Keratinocyte (primary cell): ENCODE results near the gene NET1. TPM values are rescaled to one million over a fixed set of nuclear protein-coding genes. Genes with fewer than 3 reads are reported as not detected.

Experiments
- DNase-seq: peaks from one replicate; pipeline ENCODE4 v3.0.0-alpha.2; 2011; ENCODE audit warnings: low read depth, missing footprints, low spot score
- FAIRE-seq: peaks from 2 replicates; lab custom pipeline; 2011; peaks lifted over from hg19 to GRCh38; lab: Jason Lieb, UNC
- H2AFZ ChIP-seq: 2 replicates; pipeline ENCODE4 v1.6.0; 2012; ENCODE audit warnings: low read length, control low read depth, inconsistent platforms; ENCODE audit not compliant: control insufficient read depth
- H3K27ac ChIP-seq: 2 replicates; pipeline ENCODE4 v1.5.1; 2011; ENCODE audit warnings: low read length; ENCODE audit not compliant: control insufficient read depth, insufficient read depth
- H3K27me3 ChIP-seq: 3 replicates; pipeline ENCODE4 v1.6.0; 2011; ENCODE audit warnings: low read length; ENCODE audit not compliant: control insufficient read depth, insufficient read depth; ENCODE audit errors: extremely low read depth
- H3K36me3 ChIP-seq, 2 experiments: 2 replicates in 1 of 2; 3 replicates in 1 of 2; pipeline ENCODE4 v1.5.1; 2011; ENCODE audit warnings: low read length in 2 of 2, mild to moderate bottlenecking in 1 of 2; ENCODE audit not compliant: control insufficient read depth in 2 of 2, insufficient read depth in 2 of 2; ENCODE audit errors: extremely low read depth in 1 of 2
- H3K4me1 ChIP-seq: 3 replicates; pipeline ENCODE4 v1.5.1; 2011; ENCODE audit warnings: low read length; ENCODE audit not compliant: control insufficient read depth, insufficient read depth; ENCODE audit errors: extremely low read depth
- H3K4me2 ChIP-seq: 3 replicates; pipeline ENCODE4 v1.6.0; 2011; ENCODE audit warnings: low read depth, low read length; ENCODE audit not compliant: control insufficient read depth, insufficient read depth; ENCODE audit errors: extremely low read depth
- H3K4me3 ChIP-seq, 3 experiments: fragments of 200-600 bp in 1 of 3; sonication (generic) in 1 of 3; 2 replicates in 2 of 3; 3 replicates in 1 of 3; pipeline ENCODE4 v1.5.1; 2011 to 2016; ENCODE audit warnings: low read length in 3 of 3, mild to moderate bottlenecking in 3 of 3, control low read depth in 2 of 3, inconsistent platforms in 1 of 3, low read depth in 1 of 3, mixed read lengths in 1 of 3, mixed run types in 1 of 3, moderate library complexity in 1 of 3; ENCODE audit not compliant: control insufficient read depth in 2 of 3, insufficient read depth in 2 of 3; ENCODE audit errors: extremely low read depth in 1 of 3
- H3K79me2 ChIP-seq: 2 replicates; pipeline ENCODE4 v1.6.0; 2012; ENCODE audit warnings: low read length; ENCODE audit not compliant: control insufficient read depth, insufficient read depth
- H3K9ac ChIP-seq: 3 replicates; pipeline ENCODE4 v1.6.0; 2011; ENCODE audit warnings: low read length; ENCODE audit not compliant: control insufficient read depth, insufficient read depth; ENCODE audit errors: extremely low read depth
- H3K9me1 ChIP-seq: 3 replicates; pipeline ENCODE4 v1.6.0; 2011; ENCODE audit warnings: low read length; ENCODE audit not compliant: control insufficient read depth, insufficient read depth; ENCODE audit errors: extremely low read depth
- H3K9me3 ChIP-seq: 2 replicates; pipeline ENCODE4 v1.5.1; 2012; ENCODE audit warnings: low read depth, low read length; ENCODE audit not compliant: control insufficient read depth
- H4K20me1 ChIP-seq: 3 replicates; pipeline ENCODE4 v1.6.0; 2011; ENCODE audit warnings: low read length; ENCODE audit not compliant: control insufficient read depth, insufficient read depth; ENCODE audit errors: extremely low read depth
- CTCF ChIP-seq, 3 experiments: IDR thresholded peaks in 1 of 3; conservative IDR thresholded peaks in 1 of 3; optimal IDR thresholded peaks in 1 of 3; 2 replicates in 2 of 3; 3 replicates in 1 of 3; pipeline versions ENCODE3 to v1.5.1; 2011; ENCODE audit warnings: low read length in 3 of 3, mild to moderate bottlenecking in 3 of 3, moderate library complexity in 2 of 3, control low read depth in 1 of 3, inconsistent platforms in 1 of 3; ENCODE audit not compliant: insufficient read depth in 2 of 3; ENCODE audit errors: extremely low read depth in 1 of 3
- EZH2 ChIP-seq: IDR thresholded peaks from one replicate; pipeline ENCODE4 v1.6.1; 2012; ENCODE audit warnings: inconsistent platforms, mild to moderate bottlenecking, low read length, moderate library complexity
- dilution Hi-C: fragments of 300-500 bp; cut with MboI; formaldehyde crosslinking; loops from one replicate; pipeline ENCODE4 v1.7.0; 2020; ENCODE audit warnings: low sequenced_read_pairs; ENCODE audit not compliant: extremely low pct_ligation_motif_present
- polyA plus RNA-seq, 5 experiments: library from polyadenylated mRNA; depleted of rRNA in 3 of 5; stranded (reverse) in 3 of 5; stranded (forward) in 1 of 5; unstranded in 1 of 5; fragments of >200 nt; gene quantifications; 1 replicate in 1 of 5; 2 replicates in 3 of 5; 3 replicates in 1 of 5; pipeline versions ENCODE4 v1.2.1 to v1.2.3, GENCODE V29; 2011 to 2012; ENCODE audit warnings: missing spikeins in 2 of 5, low read depth in 1 of 5, low replicate concordance in 1 of 5

The NET1 gene
- polyA plus RNA-seq, 1 donor (not counting 4 experiments of a cell fraction or from before 2014, with no cell fraction given): 214 TPM

GRCh38 chr10:5418584-5418983, 6.2 kb downstream of the NET1 start:
- Histone ChIP-seq H3K79me2 (peaks cover 95% of the 10 kb centered on the region), H3K36me3 (no peaks in the 10 kb centered on the region), H3K27ac (no peak overlapping the region), H3K4me3 (no peak overlapping the region), H3K9ac (no peak overlapping the region), H3K9me3 (no peaks in the 10 kb centered on the region), H4K20me1 (no peaks in the 10 kb centered on the region), H3K27me3 (no peaks in the 10 kb centered on the region), H3K9me1 (no peaks in the 10 kb centered on the region), H3K4me2 (no peak overlapping the region), H3K4me1 (peaks cover 11% of the 10 kb centered on the region), H2AFZ (no peak overlapping the region)
- no peak for DNase-seq
- no peak for TF ChIP-seq CTCF (optimal IDR thresholded peaks at IDR 0.05 in 1 of 3, IDR thresholded peaks at IDR 0.05 in 1 of 3, conservative IDR thresholded peaks at IDR 0.05 in 1 of 3; ENCODE audit: extremely low read depth in 1 of 3, insufficient read depth in 2 of 3, low read length in 3 of 3)
- no peak for TF ChIP-seq EZH2
- FAIRE-seq: no peak
- dilution Hi-C loops: no loop called here

DNA sequence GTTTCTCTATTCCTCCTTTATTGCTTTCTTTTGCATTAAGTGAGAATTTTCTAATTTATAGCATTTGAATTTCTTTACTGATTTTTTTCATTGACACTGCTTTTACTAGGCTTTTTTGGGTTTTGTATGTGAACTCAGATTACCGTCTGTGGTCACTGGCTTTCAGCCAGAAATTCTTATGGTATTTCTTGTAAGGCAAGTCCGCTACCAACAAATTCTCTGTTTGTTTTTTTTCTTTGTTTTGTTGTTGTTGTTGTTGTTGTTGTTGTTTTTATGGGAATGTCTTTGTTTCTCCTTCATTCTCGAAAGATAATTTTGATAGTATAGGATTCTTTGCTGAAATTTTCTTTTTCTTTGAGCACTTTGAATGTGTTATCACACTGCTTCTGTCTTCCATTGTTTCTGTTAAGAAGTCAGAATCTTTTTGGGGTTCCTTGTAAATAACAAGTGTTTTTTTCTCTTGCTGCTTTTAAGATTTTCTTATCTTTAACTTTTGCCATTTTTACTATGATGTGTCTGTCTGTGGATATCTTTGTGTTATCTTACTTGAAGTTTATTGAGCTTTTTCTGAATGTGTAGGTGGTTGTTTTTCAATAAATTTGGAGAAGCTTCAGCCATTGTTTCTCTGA, 7.2 kb downstream of the NET1 start:
- no peak overlapping the region for H3K9ac ChIP-seq
- FAIRE-seq: no peak
- H3K79me2 ChIP-seq: peaks cover 95% of the 10 kb centered on the region
- no peaks in the 10 kb centered on the region for H3K27me3 ChIP-seq
- H3K9me3 ChIP-seq: no peaks in the 10 kb centered on the region
- no peak for TF ChIP-seq EZH2
- no peak overlapping the region for H3K27ac ChIP-seq
- dilution Hi-C loops: no loop called here
- H3K4me2 ChIP-seq: no peak overlapping the region
- H3K36me3 ChIP-seq: no peaks in the 10 kb centered on the region
- H3K4me1 ChIP-seq: peaks cover 3% of the 10 kb centered on the region
- no peaks in the 10 kb centered on the region for H4K20me1 ChIP-seq
- H3K9me1 ChIP-seq: no peaks in the 10 kb centered on the region
- no peak overlapping the region for H3K4me3 ChIP-seq
- no peak for DNase-seq
- H2AFZ ChIP-seq: no peak overlapping the region

DNA sequence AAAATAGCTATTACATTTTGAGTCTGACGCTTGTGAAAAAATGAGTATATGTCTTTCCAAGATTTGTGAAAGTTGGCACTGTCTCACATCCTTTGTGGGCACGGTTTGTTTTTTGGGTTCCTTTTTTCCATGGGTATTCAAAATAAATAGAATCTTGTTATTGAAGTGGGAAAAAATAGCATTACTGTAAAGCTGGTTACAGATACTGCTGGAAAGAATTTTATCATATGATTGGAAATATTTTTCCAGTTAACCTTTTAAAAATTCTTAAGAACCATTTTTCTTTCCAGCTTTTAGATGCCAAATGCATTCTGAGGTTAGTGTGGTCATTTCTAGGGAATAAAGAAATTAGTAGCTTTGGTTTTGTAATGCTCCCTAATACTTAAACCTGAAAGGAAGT, 11.4 kb downstream of the NET1 start:
- H3K4me3 ChIP-seq: no peak overlapping the region
- no peaks in the 10 kb centered on the region for H3K9me1 ChIP-seq
- dilution Hi-C loops: no loop called here
- H3K27ac ChIP-seq: no peak overlapping the region
- no peak overlapping the region for H3K4me2 ChIP-seq
- H3K36me3 ChIP-seq: no peaks in the 10 kb centered on the region
- H3K27me3 ChIP-seq: no peaks in the 10 kb centered on the region
- no peak for TF ChIP-seq EZH2
- TF ChIP-seq CTCF (optimal IDR thresholded peaks at IDR 0.05 in 1 of 3, IDR thresholded peaks at IDR 0.05 in 1 of 3, conservative IDR thresholded peaks at IDR 0.05 in 1 of 3; ENCODE audit: extremely low read depth in 1 of 3, insufficient read depth in 2 of 3, low read length in 3 of 3): no peak
- H3K9ac ChIP-seq: no peak overlapping the region
- no peaks in the 10 kb centered on the region for H3K9me3 ChIP-seq
- FAIRE-seq (no peak), DNase-seq (no peak)
- no peaks in the 10 kb centered on the region for H4K20me1 ChIP-seq
- H2AFZ ChIP-seq: no peak overlapping the region
- H3K79me2 ChIP-seq: peaks cover 67% of the 10 kb centered on the region
- H3K4me1 ChIP-seq: no peaks in the 10 kb centered on the region
